Neural cell (in vitro differentiated cells): ENCODE data around the gene HSH2D. TPM values are rescaled to one million over a fixed set of nuclear protein-coding genes. Genes with fewer than 3 reads are reported as not detected.

Experiments used
- H2AFZ ChIP-seq: fragments of 200-600, 300-800 bp; sonication (generic), shearing (Covaris generic); 2 replicates; pipeline ENCODE4 v1.6.0; 2014; ENCODE audit warnings: low read depth, mild to moderate bottlenecking, antibody characterized with exemption, low read length, moderate library complexity
- H3F3A ChIP-seq: fragments of 200-600 bp; shearing (Covaris generic); 2 replicates; pipeline ENCODE4 v1.6.1; 2016; ENCODE audit warnings: mild to moderate bottlenecking, moderate library complexity, mixed read lengths, antibody characterized with exemption, low read length; ENCODE audit not compliant: insufficient read depth, poor library complexity, severe bottlenecking
- H3K27ac ChIP-seq: fragments of 200-600, 300-800 bp; sonication (generic), shearing (Covaris generic); 2 replicates; pipeline ENCODE4 v1.5.1; 2014; ENCODE audit warnings: mild to moderate bottlenecking, low read length, moderate library complexity
- H3K27me3 ChIP-seq: fragments of 300-800, 200-600 bp; sonication (generic), shearing (Covaris generic); 2 replicates; pipeline ENCODE4 v1.6.0; 2014; ENCODE audit warnings: mild to moderate bottlenecking, low read depth, low read length, moderate library complexity; ENCODE audit not compliant: insufficient read depth
- H3K36me3 ChIP-seq: fragments of 300-800, 200-600 bp; sonication (generic), shearing (Covaris generic); 2 replicates; pipeline ENCODE4 v1.5.1; 2014; ENCODE audit warnings: mild to moderate bottlenecking, antibody characterized with exemption, low read length, moderate library complexity; ENCODE audit not compliant: insufficient read depth
- H3K4me2 ChIP-seq: fragments of 300-800, 200-600 bp; sonication (generic), shearing (Covaris generic); 2 replicates; pipeline ENCODE4 v1.6.0; 2014; ENCODE audit warnings: mild to moderate bottlenecking, low read length
- H3K4me3 ChIP-seq: fragments of 300-800, 200-600 bp; sonication (generic), shearing (Covaris generic); 2 replicates; pipeline ENCODE4 v1.5.1; 2014; ENCODE audit warnings: mild to moderate bottlenecking, low read length, moderate library complexity
- H3K79me2 ChIP-seq: fragments of 200-600 bp; shearing (Covaris generic); replicated peaks from 2 replicates; pipeline ENCODE4 v1.6.0; 2014; ENCODE audit warnings: mild to moderate bottlenecking, low read length, moderate library complexity; ENCODE audit not compliant: insufficient read depth
- H3K9ac ChIP-seq: fragments of 300-800, 200-600 bp; sonication (generic), shearing (Covaris generic); 2 replicates; pipeline ENCODE4 v1.6.1; 2016; ENCODE audit warnings: mild to moderate bottlenecking, low read length, mixed read lengths
- H3K9me2 ChIP-seq: fragments of 200-600 bp; shearing (Covaris generic); 2 replicates; pipeline ENCODE4 v1.6.1; 2016; ENCODE audit warnings: mild to moderate bottlenecking, low read length, mixed read lengths; ENCODE audit not compliant: insufficient read depth
- H3K9me3 ChIP-seq: fragments of 200-600, 300-800 bp; sonication (generic), shearing (Covaris generic); 2 replicates; pipeline ENCODE4 v1.6.1; 2016; ENCODE audit warnings: mild to moderate bottlenecking, mixed run types, low read length, moderate library complexity, mixed read lengths
- H4K20me1 ChIP-seq: fragments of 200-600 bp; shearing (Covaris generic); 2 replicates; pipeline ENCODE4 v1.6.1; 2016; ENCODE audit warnings: mild to moderate bottlenecking, mixed run types; ENCODE audit not compliant: insufficient read depth
- EP300 ChIP-seq: fragments of 450-650 bp; conservative IDR thresholded peaks from 2 replicates; pipeline ENCODE4 v1.6.1; 2014; ENCODE audit warnings: antibody characterized with exemption, mild to moderate bottlenecking, moderate library complexity; ENCODE audit not compliant: poor library complexity, severe bottlenecking
- EZH2 ChIP-seq: fragments of 200-600, 300-800 bp; shearing (Covaris generic), sonication (generic); IDR thresholded peaks from 2 replicates; pipeline ENCODE4 v1.6.1; 2014; ENCODE audit warnings: antibody characterized with exemption, low read length, borderline replicate concordance, mild to moderate bottlenecking; ENCODE audit not compliant: insufficient read depth, poor library complexity, severe bottlenecking
- MXI1 ChIP-seq: fragments of 450-650 bp; conservative IDR thresholded peaks from 2 replicates; pipeline ENCODE4 v1.6.1; 2014; ENCODE audit warnings: antibody characterized with exemption, mild to moderate bottlenecking; ENCODE audit not compliant: poor library complexity, severe bottlenecking
- POLR2AphosphoS5 ChIP-seq: IDR thresholded peaks from 2 replicates; pipeline ENCODE4 v1.6.1; 2012
- RAD21 ChIP-seq: fragments of 450-650 bp; conservative IDR thresholded peaks from 2 replicates; pipeline ENCODE4 v1.6.1; 2014; ENCODE audit warnings: antibody characterized with exemption, mild to moderate bottlenecking, moderate library complexity
- SMC3 ChIP-seq: fragments of 450-650 bp; conservative IDR thresholded peaks from 2 replicates; pipeline ENCODE4 v1.6.1; 2014; ENCODE audit warnings: antibody characterized with exemption, mild to moderate bottlenecking, moderate library complexity; ENCODE audit not compliant: poor library complexity
- TAF1 ChIP-seq: IDR thresholded peaks from 2 replicates; pipeline ENCODE4 v1.6.1; 2012; ENCODE audit warnings: low read depth
- polyA plus RNA-seq: library from polyadenylated mRNA; depleted of rRNA; stranded (reverse); fragments of >200 nt; gene quantifications from 2 replicates; pipeline ENCODE4 v1.2.3, GENCODE V29; 2014
- TF ChIP-seq, protein P1 (sequence below): fragments of 450-650 bp; IDR thresholded peaks from 2 replicates; pipeline ENCODE4 v1.5.1; 2014; ENCODE audit warnings: antibody characterized with exemption, mild to moderate bottlenecking, moderate library complexity; ENCODE audit not compliant: poor library complexity, severe bottlenecking
- TF ChIP-seq, protein P2 (sequence below): IDR thresholded peaks from 2 replicates; pipeline ENCODE4 v1.6.1; 2012; ENCODE audit warnings: borderline replicate concordance

HSH2D gene
- polyA plus RNA-seq, 1 donor from 2014 or later = not detected

GRCh38 chr19:16207063-16207462, 63.6 kb downstream of the HSH2D start:
- peaks cover 5% of the 10 kb centered on the region for H3K79me2 ChIP-seq
- H3K36me3 ChIP-seq = no peaks in the 10 kb centered on the region
- H2AFZ ChIP-seq = no peak overlapping the region
- no peaks in the 10 kb centered on the region for H3F3A ChIP-seq
- no peak overlapping the region for H3K4me3 ChIP-seq
- no peak for TF ChIP-seq EP300
- TF ChIP-seq, protein P1, sequence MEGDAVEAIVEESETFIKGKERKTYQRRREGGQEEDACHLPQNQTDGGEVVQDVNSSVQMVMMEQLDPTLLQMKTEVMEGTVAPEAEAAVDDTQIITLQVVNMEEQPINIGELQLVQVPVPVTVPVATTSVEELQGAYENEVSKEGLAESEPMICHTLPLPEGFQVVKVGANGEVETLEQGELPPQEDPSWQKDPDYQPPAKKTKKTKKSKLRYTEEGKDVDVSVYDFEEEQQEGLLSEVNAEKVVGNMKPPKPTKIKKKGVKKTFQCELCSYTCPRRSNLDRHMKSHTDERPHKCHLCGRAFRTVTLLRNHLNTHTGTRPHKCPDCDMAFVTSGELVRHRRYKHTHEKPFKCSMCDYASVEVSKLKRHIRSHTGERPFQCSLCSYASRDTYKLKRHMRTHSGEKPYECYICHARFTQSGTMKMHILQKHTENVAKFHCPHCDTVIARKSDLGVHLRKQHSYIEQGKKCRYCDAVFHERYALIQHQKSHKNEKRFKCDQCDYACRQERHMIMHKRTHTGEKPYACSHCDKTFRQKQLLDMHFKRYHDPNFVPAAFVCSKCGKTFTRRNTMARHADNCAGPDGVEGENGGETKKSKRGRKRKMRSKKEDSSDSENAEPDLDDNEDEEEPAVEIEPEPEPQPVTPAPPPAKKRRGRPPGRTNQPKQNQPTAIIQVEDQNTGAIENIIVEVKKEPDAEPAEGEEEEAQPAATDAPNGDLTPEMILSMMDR = no peak
- TF ChIP-seq EZH2 = no peak
- no peak for TF ChIP-seq MXI1
- TF ChIP-seq, protein P2, sequence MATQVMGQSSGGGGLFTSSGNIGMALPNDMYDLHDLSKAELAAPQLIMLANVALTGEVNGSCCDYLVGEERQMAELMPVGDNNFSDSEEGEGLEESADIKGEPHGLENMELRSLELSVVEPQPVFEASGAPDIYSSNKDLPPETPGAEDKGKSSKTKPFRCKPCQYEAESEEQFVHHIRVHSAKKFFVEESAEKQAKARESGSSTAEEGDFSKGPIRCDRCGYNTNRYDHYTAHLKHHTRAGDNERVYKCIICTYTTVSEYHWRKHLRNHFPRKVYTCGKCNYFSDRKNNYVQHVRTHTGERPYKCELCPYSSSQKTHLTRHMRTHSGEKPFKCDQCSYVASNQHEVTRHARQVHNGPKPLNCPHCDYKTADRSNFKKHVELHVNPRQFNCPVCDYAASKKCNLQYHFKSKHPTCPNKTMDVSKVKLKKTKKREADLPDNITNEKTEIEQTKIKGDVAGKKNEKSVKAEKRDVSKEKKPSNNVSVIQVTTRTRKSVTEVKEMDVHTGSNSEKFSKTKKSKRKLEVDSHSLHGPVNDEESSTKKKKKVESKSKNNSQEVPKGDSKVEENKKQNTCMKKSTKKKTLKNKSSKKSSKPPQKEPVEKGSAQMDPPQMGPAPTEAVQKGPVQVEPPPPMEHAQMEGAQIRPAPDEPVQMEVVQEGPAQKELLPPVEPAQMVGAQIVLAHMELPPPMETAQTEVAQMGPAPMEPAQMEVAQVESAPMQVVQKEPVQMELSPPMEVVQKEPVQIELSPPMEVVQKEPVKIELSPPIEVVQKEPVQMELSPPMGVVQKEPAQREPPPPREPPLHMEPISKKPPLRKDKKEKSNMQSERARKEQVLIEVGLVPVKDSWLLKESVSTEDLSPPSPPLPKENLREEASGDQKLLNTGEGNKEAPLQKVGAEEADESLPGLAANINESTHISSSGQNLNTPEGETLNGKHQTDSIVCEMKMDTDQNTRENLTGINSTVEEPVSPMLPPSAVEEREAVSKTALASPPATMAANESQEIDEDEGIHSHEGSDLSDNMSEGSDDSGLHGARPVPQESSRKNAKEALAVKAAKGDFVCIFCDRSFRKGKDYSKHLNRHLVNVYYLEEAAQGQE = no peak
- TF ChIP-seq SMC3 = no peak
- no peak for TF ChIP-seq TAF1
- TF ChIP-seq POLR2AphosphoS5 = no peak
- no peak for TF ChIP-seq RAD21
- H3K27ac ChIP-seq = no peak overlapping the region
- H3K27me3 ChIP-seq = no peaks in the 10 kb centered on the region
- no peak overlapping the region for H3K4me2 ChIP-seq
- H4K20me1 ChIP-seq = no peaks in the 10 kb centered on the region
- no peak overlapping the region for H3K9ac ChIP-seq
- no peaks in the 10 kb centered on the region for H3K9me3 ChIP-seq
- H3K9me2 ChIP-seq = no peaks in the 10 kb centered on the region

GRCh38 chr19:16207490-16208025, 64.1 kb downstream of the HSH2D start:
- no peaks in the 10 kb centered on the region for H3K36me3 ChIP-seq

More at GRCh38 chr19:16207490-16208025, 64.1 kb downstream of the HSH2D start:
- Histone ChIP-seq H3K4me2 (no peak overlapping the region), H3K79me2 (peaks cover under 1% of the 10 kb centered on the region), H3K4me3 (no peak overlapping the region), H3K27me3 (no peaks in the 10 kb centered on the region), H3K9me3 (no peaks in the 10 kb centered on the region), H3K9me2 (no peaks in the 10 kb centered on the region), H4K20me1 (no peaks in the 10 kb centered on the region), H2AFZ (no peak overlapping the region), H3F3A (no peaks in the 10 kb centered on the region), H3K9ac (no peak overlapping the region), H3K27ac (no peak overlapping the region)
- TF ChIP-seq, protein P2 = no peak
- TF ChIP-seq RAD21 = no peak
- TF ChIP-seq MXI1 = no peak
- no peak for TF ChIP-seq EP300
- TF ChIP-seq SMC3 = no peak
- TF ChIP-seq POLR2AphosphoS5 = no peak
- TF ChIP-seq EZH2 = no peak
